Measurements from ENCODE around the gene MPHOSPH9.

The MPHOSPH9 gene

DNA sequence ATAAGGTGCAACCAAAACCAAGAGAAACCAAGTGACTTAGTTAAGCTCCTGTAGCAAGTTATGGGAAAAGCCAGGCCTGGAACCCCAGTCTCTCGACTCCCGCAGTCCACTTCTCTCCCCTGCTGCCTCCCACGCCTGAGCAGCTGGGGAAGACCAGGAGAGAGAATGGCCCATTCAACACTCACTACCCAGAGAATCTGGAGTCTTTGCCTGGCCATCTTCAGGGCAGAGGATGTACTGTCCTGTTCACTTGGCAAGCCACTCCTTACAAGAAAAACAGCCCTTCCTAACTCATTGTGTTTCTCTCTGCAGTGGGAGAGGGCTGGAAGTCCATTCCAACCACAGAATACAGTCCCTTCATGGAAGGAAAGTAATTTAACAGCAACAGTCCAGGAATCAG is 83.9 kb downstream of the MPHOSPH9 start:
- DNase-seq (ENCODE audit: low spot score): no peak

DNA sequence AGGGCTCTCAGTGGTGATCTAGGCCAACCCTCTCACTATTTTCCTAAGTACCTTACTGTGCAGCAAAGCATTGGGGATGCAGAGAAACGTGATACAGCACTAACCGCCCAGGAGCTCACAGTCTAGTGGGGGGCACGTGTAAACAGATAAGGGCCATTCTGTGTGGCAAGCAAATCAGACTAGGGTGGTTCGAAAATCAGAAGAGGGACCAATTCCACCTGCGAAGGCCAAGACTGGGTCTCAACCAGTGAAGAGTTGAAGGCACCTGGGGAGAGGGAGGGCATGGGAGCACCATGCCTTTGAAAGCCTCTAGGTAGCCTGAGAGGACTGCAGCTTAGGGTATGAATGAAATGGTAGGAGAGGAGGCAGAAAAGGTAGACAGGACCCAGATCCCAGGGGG is 84.3 kb downstream of the MPHOSPH9 start:
- no peak for DNase-seq (ENCODE audit: low spot score)

- no peak for DNase-seq (ENCODE audit: low spot score)
Observed at GRCh38 chr12:123148223-123148622, 84.7 kb downstream of the MPHOSPH9 start.

DNA sequence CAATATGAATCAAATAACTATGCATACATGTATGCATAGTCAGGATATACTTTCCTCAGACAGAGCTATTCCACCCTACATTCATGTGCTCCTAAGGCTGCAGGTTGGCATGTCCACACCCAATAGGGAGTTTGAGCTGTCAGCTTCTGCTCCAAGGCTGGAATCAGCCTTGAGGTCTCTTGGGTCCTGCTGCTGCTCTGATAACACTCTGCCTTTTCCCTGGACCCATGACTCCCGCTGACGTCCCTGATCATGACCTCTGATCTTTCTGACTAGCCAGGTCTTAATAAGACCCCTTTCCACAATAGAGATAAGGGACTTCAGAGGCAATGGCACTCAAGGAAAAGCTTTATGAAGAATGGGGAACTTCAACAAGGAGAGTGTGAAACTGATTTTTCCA is 87.7 kb downstream of the MPHOSPH9 start:
- no peak for DNase-seq (ENCODE audit: low spot score)

- DNase-seq (ENCODE audit: low spot score): no peak
Observed at GRCh38 chr12:123143736-123144461, 89.0 kb downstream of the MPHOSPH9 start.

- DNase-seq (ENCODE audit: low spot score): no peak
Observed at GRCh38 chr12:123142921-123143735, 89.8 kb downstream of the MPHOSPH9 start.

GRCh38 chr12:123142518-123142840 is 90.5 kb downstream of the MPHOSPH9 start:
- no peak for DNase-seq (ENCODE audit: low spot score)

- peak; percentile 47 for DNase-seq (ENCODE audit: low spot score)
Observed at GRCh38 chr12:123141615-123142517, 91.1 kb downstream of the MPHOSPH9 start.

GRCh38 chr12:123140676-123141614 is 92.0 kb downstream of the MPHOSPH9 start:
- no peak for DNase-seq (ENCODE audit: low spot score)

DNA sequence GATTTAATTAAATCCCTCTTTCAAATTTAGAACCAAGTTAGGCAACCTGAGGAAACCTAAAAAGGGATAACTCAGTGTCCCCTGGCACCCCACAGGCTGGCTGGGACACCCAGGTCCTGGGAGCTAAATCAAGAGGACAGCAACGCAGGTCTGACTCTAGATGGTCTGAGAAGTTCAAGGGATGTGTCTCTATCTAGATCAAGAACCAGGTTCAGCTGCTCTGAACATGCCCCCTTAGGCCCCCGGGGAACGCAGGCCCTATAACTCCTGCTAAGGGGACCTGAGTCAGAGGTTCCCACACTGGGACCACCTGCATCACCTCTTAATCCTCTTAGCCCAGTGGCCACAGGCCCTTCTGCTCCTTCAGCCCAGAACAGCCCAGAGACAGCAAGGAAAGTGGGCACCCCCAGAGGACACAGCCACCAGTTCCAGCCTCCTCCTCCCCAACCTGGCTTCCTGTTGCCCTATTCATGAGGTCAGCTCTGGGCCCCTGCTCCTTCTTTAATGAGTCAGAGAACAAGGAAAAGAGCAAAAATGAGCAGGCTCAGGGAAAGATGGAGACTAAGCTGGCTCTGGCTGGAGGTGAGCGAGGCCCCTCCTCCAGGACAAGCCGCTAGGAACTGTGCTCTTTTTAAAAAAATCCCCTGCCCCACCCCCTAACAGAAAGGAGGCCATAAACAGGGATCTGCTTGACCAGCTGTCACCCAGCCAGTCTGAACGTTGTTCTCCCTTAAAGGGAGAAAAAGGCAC is 92.8 kb downstream of the MPHOSPH9 start:
- no peak for DNase-seq (ENCODE audit: low spot score)

GRCh38 chr12:123135688-123136087 is 97.3 kb downstream of the MPHOSPH9 start:
- DNase-seq (ENCODE audit: low spot score): no peak

- no peak for DNase-seq (ENCODE audit: low spot score)
Observed at GRCh38 chr12:123134826-123135225, 98.1 kb downstream of the MPHOSPH9 start.

DNA sequence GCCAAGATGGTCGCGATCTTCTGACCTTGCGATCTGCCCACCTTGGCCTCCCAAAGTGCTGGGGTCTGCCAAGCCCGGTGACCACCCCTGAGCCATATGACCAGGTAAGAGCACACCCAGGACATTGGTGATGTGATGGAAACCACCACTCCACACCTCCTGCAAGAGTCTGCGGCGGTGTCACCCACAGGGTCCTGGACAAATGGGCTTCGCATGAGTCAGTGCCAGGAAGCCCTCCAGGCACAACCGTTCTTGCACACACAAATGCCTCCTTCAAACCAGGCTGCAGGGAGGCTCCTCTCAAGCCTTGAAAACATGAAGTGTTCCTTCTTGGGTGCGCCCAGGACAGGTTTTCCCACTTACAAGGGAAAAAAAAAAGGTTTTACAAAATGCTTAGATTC is 98.7 kb downstream of the MPHOSPH9 start:
- no peak for DNase-seq (ENCODE audit: low spot score)

- DNase-seq (ENCODE audit: low spot score): no peak
Observed at GRCh38 chr12:123133701-123134100, 99.2 kb downstream of the MPHOSPH9 start.

GRCh38 chr12:123132951-123133619 is 99.9 kb downstream of the MPHOSPH9 start:
- DNase-seq (ENCODE audit: low spot score): no peak

DNA sequence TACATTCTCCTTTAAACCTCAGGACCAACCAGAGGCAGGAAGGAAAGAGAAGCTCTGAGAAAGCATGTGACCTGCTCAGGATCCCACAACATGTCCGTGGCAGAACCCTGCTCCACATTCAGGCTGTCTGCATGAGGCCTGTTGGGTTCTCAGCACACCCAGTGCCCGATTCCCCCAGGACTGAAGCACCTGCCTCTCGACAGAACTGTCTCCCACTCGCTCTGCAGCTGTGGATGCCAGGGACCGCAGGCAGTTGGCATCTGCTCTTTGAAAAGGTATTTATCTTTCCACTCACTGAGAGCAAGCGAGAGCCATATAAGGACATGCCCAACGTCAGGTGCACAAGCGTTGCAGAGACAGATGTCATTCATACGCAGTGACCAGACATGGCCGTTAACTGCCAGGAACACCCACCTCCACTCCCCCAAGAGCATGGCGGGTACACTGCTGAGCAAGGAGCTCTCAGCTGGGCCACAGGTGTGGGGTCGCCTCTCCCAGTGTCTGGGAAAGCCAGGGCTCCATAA is 101.0 kb downstream of the MPHOSPH9 start:
- no peak for DNase-seq (ENCODE audit: low spot score)

DNA sequence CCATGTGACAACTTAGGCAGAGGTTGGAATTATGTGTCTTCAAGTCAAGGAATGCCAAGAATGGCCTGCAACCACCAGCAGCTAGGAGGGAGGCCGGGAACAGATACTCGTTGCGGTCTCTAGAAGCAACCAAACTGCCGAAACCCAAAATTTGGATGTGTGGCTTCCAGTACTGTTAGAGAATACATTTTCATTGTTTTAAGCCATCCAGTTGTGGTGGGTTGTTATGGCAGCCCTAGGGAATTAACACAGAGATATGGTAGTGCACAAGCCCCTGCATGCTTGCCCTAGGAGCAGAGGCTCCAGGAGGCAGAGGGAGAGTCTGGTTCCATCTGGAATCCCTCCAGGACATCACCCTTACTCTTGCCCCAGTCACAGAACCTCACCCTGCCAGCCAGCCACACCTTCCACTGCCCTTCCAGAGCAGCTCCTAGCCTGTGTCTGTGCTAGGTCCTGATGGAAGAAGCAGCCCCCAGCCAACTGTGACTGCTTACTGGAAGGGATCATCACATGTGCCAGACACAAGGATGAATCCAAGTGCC is 101.6 kb downstream of the MPHOSPH9 start:
- no peak for DNase-seq (ENCODE audit: low spot score)

- DNase-seq (ENCODE audit: low spot score): no peak
Observed at GRCh38 chr12:123129621-123130020, 103.3 kb downstream of the MPHOSPH9 start.

DNA sequence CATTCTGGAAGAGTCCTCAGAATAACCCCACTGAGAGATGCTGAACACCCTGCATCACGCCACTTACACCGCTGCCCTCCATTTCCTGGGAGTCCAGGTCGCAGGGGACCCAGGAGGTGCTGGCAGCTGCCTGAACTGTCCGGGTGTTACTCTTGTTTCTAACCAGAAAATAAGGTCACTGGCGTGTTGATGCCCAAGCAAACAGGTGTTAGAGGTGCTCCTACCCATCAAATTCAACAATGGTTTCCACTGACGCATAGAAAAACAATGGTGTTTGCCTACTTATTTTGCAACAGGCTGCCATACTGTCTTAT is 105.8 kb downstream of the MPHOSPH9 start:
- DNase-seq (ENCODE audit: low spot score): no peak
